Liver (tissue), 3 donors: ENCODE data around the gene TFAP2B.

Experiments used
- GABPA ChIP-seq, 2 donors: IDR thresholded peaks in 1 of 2; conservative IDR thresholded peaks in 1 of 2; 2 replicates each; pipeline ENCODE4 v1.6.1; 2016; ENCODE audit warnings: antibody characterized with exemption in 2 of 2, mild to moderate bottlenecking in 1 of 2, moderate library complexity in 1 of 2
- JUND ChIP-seq, 2 donors: IDR thresholded peaks; 2 replicates each; pipeline ENCODE4 v1.6.1; 2016; ENCODE audit warnings: antibody characterized with exemption in 2 of 2
- RAD21 ChIP-seq, 2 donors: IDR thresholded peaks; 2 replicates each; pipeline ENCODE4 v1.6.1; 2016; ENCODE audit warnings: antibody characterized with exemption in 2 of 2, mild to moderate bottlenecking in 2 of 2
- RXRA ChIP-seq, 2 donors: IDR thresholded peaks; 2 replicates each; pipeline ENCODE4 v1.6.1; 2017 to 2018; ENCODE audit warnings: antibody characterized with exemption in 2 of 2, mild to moderate bottlenecking in 1 of 2
- TF ChIP-seq, protein P1 (sequence below): fragments of 150-350 bp; IDR thresholded peaks from 2 replicates; pipeline ENCODE4 v1.5.1; 2017; ENCODE audit warnings: improper control_type of control experiment, low read depth, low read length; ENCODE audit not compliant: missing input control
- TF ChIP-seq, protein P2 (sequence below): IDR thresholded peaks from 2 replicates; pipeline ENCODE4 v1.6.1; 2016; ENCODE audit warnings: antibody characterized with exemption
- donor health status: healthy.
- donor health status: healthy.

DNA sequence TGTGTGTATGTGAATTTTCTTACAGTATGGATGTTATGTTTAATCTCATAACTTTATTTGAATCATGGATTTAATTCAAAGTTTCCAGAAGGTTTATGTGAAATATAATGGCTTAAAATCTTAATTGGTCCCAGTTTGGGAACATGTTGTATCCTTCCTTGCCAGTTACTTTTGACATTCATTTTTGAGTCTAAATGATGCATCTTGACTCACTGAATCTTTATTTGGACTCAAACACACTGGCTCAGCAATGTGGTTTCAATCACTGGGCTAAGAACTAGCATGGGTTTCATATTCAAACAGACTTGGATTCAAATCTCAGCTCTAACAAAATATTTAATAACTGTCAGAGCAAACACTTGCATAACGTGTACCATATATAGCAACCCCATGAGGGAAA, 25.9 kb upstream of the TFAP2B start:
- TF ChIP-seq, protein P1, sequence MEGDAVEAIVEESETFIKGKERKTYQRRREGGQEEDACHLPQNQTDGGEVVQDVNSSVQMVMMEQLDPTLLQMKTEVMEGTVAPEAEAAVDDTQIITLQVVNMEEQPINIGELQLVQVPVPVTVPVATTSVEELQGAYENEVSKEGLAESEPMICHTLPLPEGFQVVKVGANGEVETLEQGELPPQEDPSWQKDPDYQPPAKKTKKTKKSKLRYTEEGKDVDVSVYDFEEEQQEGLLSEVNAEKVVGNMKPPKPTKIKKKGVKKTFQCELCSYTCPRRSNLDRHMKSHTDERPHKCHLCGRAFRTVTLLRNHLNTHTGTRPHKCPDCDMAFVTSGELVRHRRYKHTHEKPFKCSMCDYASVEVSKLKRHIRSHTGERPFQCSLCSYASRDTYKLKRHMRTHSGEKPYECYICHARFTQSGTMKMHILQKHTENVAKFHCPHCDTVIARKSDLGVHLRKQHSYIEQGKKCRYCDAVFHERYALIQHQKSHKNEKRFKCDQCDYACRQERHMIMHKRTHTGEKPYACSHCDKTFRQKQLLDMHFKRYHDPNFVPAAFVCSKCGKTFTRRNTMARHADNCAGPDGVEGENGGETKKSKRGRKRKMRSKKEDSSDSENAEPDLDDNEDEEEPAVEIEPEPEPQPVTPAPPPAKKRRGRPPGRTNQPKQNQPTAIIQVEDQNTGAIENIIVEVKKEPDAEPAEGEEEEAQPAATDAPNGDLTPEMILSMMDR, result no peak
- TF ChIP-seq GABPA (IDR thresholded peaks at IDR 0.05 in 1 of 2, conservative IDR thresholded peaks at IDR 0.05 in 1 of 2) (no peak), JUND (IDR thresholded peaks at IDR 0.05) (no peak), RAD21 (IDR thresholded peaks at IDR 0.05) (no peak), RXRA (IDR thresholded peaks at IDR 0.05) (no peak)
- TF ChIP-seq, protein P2, sequence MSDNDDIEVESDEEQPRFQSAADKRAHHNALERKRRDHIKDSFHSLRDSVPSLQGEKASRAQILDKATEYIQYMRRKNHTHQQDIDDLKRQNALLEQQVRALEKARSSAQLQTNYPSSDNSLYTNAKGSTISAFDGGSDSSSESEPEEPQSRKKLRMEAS, result no peak
